ENCODE measurements around the gene ZSCAN22. TPM values are rescaled to one million over a fixed set of nuclear protein-coding genes. Genes with fewer than 3 reads are reported as not detected.

The ZSCAN22 gene
- total and polyA plus RNA-seq, 2 of the 4 experiments (the other 2 are of a cell fraction) = 2.2 to 2.5 TPM

GRCh38 chr19:58387338-58388174 is 60.8 kb downstream of the ZSCAN22 start:
- Histone ChIP-seq H3K27ac (ENCODE audit: insufficient read depth, low read length) (peak overlapping the region; percentile 20; the same call in 1 of the 2 replicates), H2BK5ac (ENCODE audit: low read depth, low read length, poor library complexity, severe bottlenecking) (no peak overlapping the region), H2BK15ac (ENCODE audit: low read depth, low read length) (no peak overlapping the region), H3K4me1 (ENCODE audit: control insufficient read depth, insufficient read depth, low read length) (peaks cover 9% of the 10 kb centered on the region), H3K56ac (ENCODE audit: extremely low read depth, insufficient read depth, low read length) (peak overlapping the region; percentile 79), H3K4ac (ENCODE audit: low read depth, low read length) (peak overlapping the region; percentile 71; the same call in 1 of the 2 replicates), H3K14ac (replicated peaks; ENCODE audit: low read depth, low read length) (peak overlapping the region; percentile 92), H3K36me3 (ENCODE audit: control insufficient read depth, insufficient read depth, low read length) (peaks cover 5% of the 10 kb centered on the region), H2BK120ac (ENCODE audit: low read depth, low read length) (no peak overlapping the region), H3K9me3 (ENCODE audit: control insufficient read depth, insufficient read depth, low read length) (no peaks in the 10 kb centered on the region), H3K9ac (ENCODE audit: low read depth, low read length) (peak overlapping the region; percentile 93), H2BK20ac (ENCODE audit: low read depth, low read length) (no peak overlapping the region), H3K79me1 (ENCODE audit: low read depth in 1 of 2, low read length in 2 of 2) (peaks cover 13 to 53% of the 10 kb centered on the region in 2 experiments), H4K5ac (ENCODE audit: low read depth, low read length) (no peak overlapping the region), H2AK9ac (replicated peaks; ENCODE audit: low read depth, low read length, poor library complexity) (peak overlapping the region; percentile 100), H3K4me2 (ENCODE audit: low read depth, low read length) (peak overlapping the region; percentile 97), H3K4me3 (ENCODE audit: insufficient read depth, low read depth, low read length) (peak overlapping the region; percentile 61), H4K20me1 (ENCODE audit: insufficient read depth, low read length) (peaks cover 36% of the 10 kb centered on the region), H2AFZ (replicated peaks; ENCODE audit: low read length, poor library complexity) (peak overlapping the region; percentile 77), H4K91ac (ENCODE audit: insufficient read depth, low read depth, low read length) (peak overlapping the region; percentile 31; the same call in 1 of the 2 replicates), H3K23ac (ENCODE audit: low read depth, low read length) (peak overlapping the region; percentile 83), H3K18ac (ENCODE audit: low read depth, low read length) (no peak overlapping the region), H2AK5ac (ENCODE audit: low read depth, low read length) (peak overlapping the region; percentile 95), H3K9me1 (ENCODE audit: insufficient read depth, low read length) (peaks cover 21% of the 10 kb centered on the region), H4K8ac (ENCODE audit: low read depth in 2 of 2, low read length in 2 of 2) (peak overlapping the region; percentile 41 to 56; a peak in 2 of 4 replicates), H3K27me3 (ENCODE audit: control insufficient read depth, insufficient read depth, low read length) (no peaks in the 10 kb centered on the region)
- TSS peak; percentile 46 for BruUV-seq (replicated peaks)
- CTCF ChIA-PET = no interaction called here
- DNase-seq (no peak), ATAC-seq (ENCODE audit: low read depth) (no peak)
- TF ChIP-seq MXI1 (IDR thresholded peaks at IDR 0.05; ENCODE audit: borderline replicate concordance, low read depth, low read length) = no peak
- TF ChIP-seq MAZ (IDR thresholded peaks at IDR 0.05; ENCODE audit: borderline replicate concordance, low read depth, low read length) = no peak
- TF ChIP-seq SMC3 (IDR thresholded peaks at IDR 0.05; ENCODE audit: low read depth, low read length) = no peak; the same call in 1 of the 2 replicates
- no peak for TF ChIP-seq MAFK (IDR thresholded peaks at IDR 0.05; ENCODE audit: low read depth, low read length)
- TF ChIP-seq FOS (IDR thresholded peaks at IDR 0.05; ENCODE audit: low read depth, low read length) = no peak
- TF ChIP-seq RAD21 (IDR thresholded peaks at IDR 0.05; ENCODE audit: low read length) = no peak
- intact Hi-C loops (cut with micrococcal nuclease) = loop anchor here (1.0 kb wide), 1 partner anchor 112 kb away; no protein-coding TSS in a partner anchor
- WGBS, 2 experiments (ENCODE audit: extremely low coverage in 2 of 2, insufficient read length in 1 of 2) = 11% methylated on average over 25 of the region's 39 CpGs; no CpG with 5 or more reads in 1 of the 2 experiments
- in situ Hi-C loops (cut with MboI; ENCODE audit: low sequenced_read_pairs) = no loop called here
- POLR2A ChIA-PET (ENCODE audit: unreplicated experiment) = no interaction called here
- dilution Hi-C loops (cut with HindIII; ENCODE audit: low sequenced_read_pairs, unreplicated experiment) = no loop called here
